Activated CD8-positive, alpha-beta memory T cell treated with anti-CD3 and anti-CD28 coated beads, Interleukin-2, amount 50 U/mL, for 1 hour (primary cell): Measurements from ENCODE around the gene CBFA2T3.

Experiments used
- DNase-seq: peaks from one replicate; pipeline ENCODE4 v3.0.0-alpha.2; 2020; ENCODE audit errors: extremely low read depth

Gene CBFA2T3

DNA sequence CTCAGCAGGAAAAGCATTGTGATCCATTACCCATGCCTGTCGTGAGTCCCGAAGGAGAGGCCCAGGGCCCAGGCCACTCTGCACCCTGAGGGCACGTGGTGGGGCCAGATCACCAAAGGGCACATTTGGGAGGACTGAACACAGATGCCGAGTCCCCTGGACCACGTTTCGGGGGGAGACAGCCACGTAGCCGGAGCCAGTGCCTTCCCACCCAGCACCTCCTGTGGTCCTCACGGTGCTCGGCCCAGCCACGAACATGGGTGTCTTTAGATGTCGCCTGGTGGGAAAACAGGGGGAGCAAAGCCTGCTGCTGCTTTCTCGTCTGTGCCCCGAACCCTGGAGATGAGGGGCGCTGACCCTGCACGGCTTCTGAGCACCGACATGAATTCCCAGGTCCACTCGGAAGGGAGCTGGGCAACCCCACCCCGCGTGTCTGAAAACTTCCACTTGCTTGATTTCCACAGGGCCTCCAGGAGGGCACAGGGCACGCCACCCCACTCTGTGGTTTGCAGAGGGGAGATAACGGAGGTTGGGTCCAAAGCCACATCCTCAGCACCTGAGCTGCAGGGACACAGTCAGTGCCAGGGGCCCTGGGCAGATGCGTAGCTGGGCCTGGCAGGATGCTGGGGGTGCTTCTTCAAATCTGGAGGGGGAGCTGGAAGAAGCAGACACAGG lies 14.4 kb downstream of the CBFA2T3 start:
- no peak for DNase-seq

GRCh38 chr16:88961011-88961410 lies 16.0 kb downstream of the CBFA2T3 start:
- DNase-seq, result no peak

DNA sequence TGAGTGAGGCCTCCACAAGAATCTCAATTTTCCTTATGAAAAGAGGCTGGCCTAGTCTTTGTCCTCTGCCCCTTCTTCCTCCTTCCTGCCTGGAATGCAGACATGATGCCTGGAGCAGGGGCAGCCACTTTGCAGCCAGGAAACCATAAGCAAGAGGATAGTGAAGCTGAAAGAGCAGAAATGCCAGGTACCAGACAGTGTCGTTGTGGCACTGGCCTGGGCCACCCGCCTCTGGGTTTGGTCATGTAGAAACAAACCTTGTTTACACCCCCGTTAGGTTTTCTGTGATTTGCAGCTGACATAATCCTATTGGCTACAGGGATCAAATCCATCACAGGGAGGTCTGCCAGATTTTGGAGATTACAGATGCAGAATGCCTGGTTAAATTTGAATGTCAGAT lies 16.5 kb downstream of the CBFA2T3 start:
- no peak for DNase-seq

DNA sequence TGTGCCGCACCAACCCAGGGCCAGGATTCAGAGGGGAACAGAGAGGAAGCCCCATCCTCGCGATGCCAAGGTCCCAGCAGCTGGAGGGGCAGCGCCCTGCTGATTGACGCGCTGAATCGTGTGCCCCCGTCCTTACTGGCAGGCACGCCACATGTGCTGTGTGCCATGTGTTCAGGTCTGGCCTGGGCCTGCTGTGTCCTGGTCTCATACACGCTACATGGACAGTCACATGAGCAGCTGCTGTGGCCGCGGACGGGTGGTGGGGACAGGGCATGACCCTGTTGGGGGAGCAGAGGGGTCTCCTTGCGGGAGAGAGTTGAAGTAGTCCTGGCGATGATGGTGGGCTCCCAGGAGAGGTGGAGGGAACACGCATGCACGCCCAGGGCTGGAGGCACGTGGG lies 18.0 kb downstream of the CBFA2T3 start:
- DNase-seq, result no peak

DNA sequence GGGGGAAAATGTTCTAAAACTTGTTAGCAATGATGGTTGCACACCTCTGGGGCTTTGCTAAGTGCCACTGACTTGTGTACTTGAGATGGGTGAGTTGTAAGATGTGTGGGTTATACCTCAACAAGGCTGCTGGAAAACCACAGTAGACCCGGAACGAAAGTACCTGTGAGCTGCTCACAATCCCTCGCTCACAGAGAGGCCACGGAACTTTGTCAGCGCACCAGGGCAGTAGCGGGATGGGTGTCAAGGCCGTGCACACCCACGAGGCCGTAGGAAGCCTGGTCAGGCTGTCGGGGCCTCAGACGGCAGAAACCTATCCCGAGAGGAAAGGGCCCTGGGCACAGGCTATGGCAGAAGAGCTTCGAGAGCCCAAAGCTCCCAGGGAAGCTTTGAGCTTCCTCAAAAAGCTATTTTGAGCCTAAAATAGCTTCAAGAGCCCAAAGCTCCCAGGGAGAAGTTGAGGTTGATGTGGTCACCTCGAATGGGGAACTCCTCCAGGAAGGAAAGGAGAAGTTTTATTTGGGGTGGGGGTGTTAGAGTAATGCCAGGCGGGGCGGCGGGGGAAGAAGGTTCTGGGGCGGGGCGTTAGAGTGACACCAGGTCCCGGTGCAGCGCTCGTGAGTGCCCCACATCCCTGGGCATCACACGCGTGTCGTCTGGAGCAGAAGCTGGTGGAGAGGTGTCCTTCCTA lies 19.0 kb downstream of the CBFA2T3 start:
- DNase-seq, result no peak

- no peak for DNase-seq
Observed at GRCh38 chr16:88957433-88957767, 19.6 kb downstream of the CBFA2T3 start.

- no peak for DNase-seq
Observed at GRCh38 chr16:88956546-88957432, 20.2 kb downstream of the CBFA2T3 start.

- no peak for DNase-seq
Observed at GRCh38 chr16:88955906-88956305, 21.1 kb downstream of the CBFA2T3 start.

GRCh38 chr16:88953003-88953690 lies 23.9 kb downstream of the CBFA2T3 start:
- DNase-seq, result no peak

- no peak for DNase-seq
Observed at GRCh38 chr16:88951989-88952388, 25.0 kb downstream of the CBFA2T3 start.

DNA sequence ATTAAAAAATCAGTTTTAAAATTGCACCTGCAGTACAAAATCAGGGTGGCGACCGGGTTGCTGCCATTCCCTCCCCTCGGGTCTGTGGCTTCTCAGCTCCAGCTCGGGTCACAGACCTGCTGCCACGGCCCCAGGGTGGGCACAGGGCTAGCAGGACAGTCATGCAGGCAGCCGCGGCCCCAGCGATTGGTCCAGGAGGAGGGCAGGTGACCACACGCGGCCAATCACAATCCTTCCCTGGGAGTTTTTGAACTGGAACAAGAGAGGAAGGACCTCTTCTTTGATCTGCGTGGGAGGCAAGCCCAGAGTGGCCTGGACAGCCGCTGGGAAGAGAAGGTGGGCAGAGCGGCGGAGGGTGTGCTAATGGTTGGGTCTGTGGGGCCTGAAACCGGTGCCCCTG lies 25.5 kb downstream of the CBFA2T3 start:
- no peak for DNase-seq

- DNase-seq, result no peak
Observed at GRCh38 chr16:88948781-88949490, 28.1 kb downstream of the CBFA2T3 start.

GRCh38 chr16:88945473-88945872 lies 31.5 kb downstream of the CBFA2T3 start:
- DNase-seq, result no peak

- DNase-seq, result no peak
Observed at GRCh38 chr16:88943741-88944140, 33.3 kb downstream of the CBFA2T3 start.

- no peak for DNase-seq
Observed at GRCh38 chr16:88943131-88943664, 33.8 kb downstream of the CBFA2T3 start.

- no peak for DNase-seq
Observed at GRCh38 chr16:88941913-88942909, 34.8 kb downstream of the CBFA2T3 start.

DNA sequence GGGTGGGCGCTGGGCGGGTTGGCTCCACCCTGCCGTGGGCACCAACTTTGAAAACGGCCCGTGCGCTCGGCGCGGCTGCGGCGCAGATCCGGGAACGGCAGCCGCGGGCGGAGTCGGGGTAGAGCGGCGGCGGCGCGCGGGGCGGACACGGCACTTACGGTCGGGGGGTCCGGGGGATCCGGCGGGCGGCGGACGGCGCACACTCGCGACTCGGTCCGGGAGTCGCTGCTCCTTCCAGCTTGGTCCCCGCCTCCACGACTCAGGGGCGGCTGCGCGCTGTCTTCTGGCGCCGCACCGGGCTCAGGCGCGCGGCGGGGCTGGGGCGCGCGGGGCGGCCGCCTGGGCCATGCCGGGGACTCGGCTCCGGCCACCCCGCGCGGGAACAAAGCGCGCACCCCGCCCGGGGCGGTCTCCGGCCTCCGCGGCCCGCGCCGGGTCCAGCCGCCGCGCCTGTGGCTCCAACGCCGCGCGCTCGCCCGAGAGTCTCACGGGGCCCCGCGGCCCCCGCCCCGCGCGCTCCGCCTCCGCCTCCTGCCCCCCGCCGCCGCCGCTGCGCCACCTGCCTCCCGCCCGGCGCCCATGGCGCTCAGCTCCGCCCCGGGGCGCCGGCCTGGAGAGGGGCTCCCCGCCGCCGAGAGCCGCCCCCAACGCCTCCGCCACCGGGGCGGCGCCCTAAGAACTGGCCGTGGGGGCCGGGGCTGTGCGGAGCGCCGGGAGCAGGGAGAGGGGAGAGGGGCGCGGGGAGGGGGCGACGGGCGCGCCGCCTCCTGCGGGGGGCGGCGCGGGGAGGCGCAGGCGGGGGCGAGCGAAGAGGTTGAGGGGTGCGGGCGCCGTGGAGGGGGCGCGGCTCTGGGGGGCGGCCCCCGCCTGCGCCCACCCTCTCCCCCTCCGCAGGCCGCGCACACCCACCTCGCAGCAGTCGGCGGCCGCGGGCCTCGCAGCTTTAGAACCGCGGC lies 35.9 kb downstream of the CBFA2T3 start:
- DNase-seq, result no peak

DNA sequence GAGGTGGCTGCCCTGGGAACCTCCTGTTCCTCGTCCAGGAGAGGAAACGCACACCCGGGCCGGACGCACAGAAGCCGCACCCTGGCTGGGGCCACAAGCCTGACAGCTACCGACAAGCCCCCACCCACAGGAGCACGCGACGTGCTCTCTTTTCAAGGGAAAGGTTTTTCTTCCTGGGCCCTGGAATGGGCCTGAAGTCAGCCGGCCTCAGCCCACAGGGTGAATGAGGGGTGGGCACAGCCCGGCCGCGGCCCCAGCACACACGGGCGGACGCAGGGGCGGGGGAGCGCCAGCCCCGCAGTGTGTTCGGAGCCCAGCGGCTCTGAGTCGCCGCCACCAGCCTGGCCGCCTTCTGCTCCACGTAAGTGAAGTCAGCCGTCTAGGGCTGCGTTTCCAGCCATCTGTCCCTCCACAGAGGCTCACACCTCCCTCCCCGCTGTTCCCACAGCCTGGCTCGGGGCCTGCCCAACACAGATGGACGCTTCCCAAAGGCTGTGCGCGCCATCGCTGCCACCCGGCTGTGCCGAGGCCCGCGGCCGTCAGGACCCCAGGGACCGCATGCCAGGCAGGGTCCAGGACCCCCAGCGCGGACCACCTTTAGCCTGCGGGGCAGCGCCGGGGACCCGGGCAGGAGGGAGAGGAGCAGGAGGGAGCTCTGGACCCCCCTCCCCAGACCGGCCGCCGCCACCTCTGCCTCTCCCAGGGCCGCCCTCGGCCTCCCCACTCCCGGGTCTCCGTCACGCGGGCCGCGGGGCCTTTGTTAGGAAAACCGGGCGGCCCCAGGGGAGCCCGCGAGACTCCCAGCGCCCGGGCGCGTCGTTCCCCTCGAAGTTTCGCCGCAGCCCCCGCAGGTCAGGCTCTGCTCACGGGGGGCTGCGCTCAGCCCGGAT lies 36.8 kb downstream of the CBFA2T3 start:
- no peak for DNase-seq
